ENCODE data around the gene FTCD.
"Not testable (repeated sequence)": the region's sequence is repeated elsewhere in the genome, so short reads cannot be mapped to it uniquely, and the experiment has no call there.

Gene FTCD

DNA sequence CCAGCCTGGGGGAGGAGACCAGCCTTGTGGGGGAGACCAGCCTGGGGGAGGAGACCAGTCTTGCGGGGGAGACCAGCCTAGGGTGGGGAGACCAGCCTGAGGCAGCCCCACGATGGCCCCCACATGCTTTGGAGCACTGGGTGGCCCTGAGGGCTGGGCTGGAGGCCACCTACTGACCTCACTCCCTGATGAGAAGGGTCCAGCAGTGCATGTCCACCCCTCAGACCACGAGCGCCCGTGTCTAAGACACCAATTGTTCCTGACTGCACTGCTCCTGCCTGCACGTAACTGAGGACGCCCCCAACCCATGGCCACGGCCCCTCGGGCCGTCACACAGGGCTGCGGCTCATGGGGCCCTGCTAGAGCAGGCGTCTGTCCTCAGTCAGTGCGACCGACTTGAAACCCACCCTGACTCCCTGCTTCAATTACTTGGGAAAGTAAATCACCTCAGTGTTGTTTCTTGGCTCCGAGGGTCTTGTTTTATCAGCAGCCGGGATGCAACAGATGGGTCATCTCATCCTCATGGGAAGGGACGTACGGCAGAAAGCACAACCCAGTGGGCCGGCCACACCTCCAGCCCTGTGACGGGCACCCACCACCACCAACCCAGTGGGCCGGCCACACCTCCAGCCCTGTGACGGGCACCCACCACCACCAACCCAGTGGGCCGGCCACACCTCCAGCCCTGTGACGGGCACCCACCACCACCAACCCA is 28.7 kb upstream of the FTCD start, which contains the start of gene SPATC1L:
TSS of gene SPATC1L (minus strand) at position 550 of the 715 bp plus-strand sequence. CDS start 1,643 bp downstream, outside the sequence.
- Histone ChIP-seq H4K91ac (ENCODE audit: low read depth, low read length) (peak within 1 kb of the TSS; percentile 88), H3K4me1 (ENCODE audit: control insufficient read depth in 1 of 2, insufficient read depth in 2 of 2, low read length in 2 of 2) (peaks cover 8 to 12% of the 10 kb centered on the region in 2 experiments), H2BK12ac (ENCODE audit: low read length) (no peak within 1 kb of the TSS), H3K4ac (ENCODE audit: low read depth, low read length) (peak within 1 kb of the TSS; percentile 39), H2BK5ac (ENCODE audit: low read depth, low read length, poor library complexity) (peak within 1 kb of the TSS; percentile 87), H3K14ac (ENCODE audit: low read length) (peak within 1 kb of the TSS; percentile 83), H3K9ac (ENCODE audit: low read length) (peak within 1 kb of the TSS; percentile 30), H4K8ac (ENCODE audit: low read depth, low read length) (peak within 1 kb of the TSS; percentile 90), H3K4me2 (ENCODE audit: low read length) (peak within 1 kb of the TSS; percentile 92), H3K27me3 (ENCODE audit: insufficient read depth, low read length) (no peaks in the 10 kb centered on the region), H3K18ac (ENCODE audit: low read length) (peak within 1 kb of the TSS; percentile 78), H3K79me2 (ENCODE audit: control insufficient read depth, insufficient read depth, low read length, poor library complexity) (peaks cover 6% of the 10 kb centered on the region), H4K12ac (ENCODE audit: low read depth, low read length) (peak within 1 kb of the TSS; percentile 57), H3K9me3 (ENCODE audit: insufficient read depth, low read depth, low read length) (peaks cover 2% of the 10 kb centered on the region), H3K23ac (ENCODE audit: low read length) (no peak within 1 kb of the TSS), H2AK5ac (ENCODE audit: low read length) (peak within 1 kb of the TSS; percentile 2), H3K79me1 (ENCODE audit: low read length) (peaks cover 9% of the 10 kb centered on the region), H3K36me3 (ENCODE audit: control insufficient read depth in 1 of 2, insufficient read depth in 2 of 2, low read length in 2 of 2) (peaks cover 2% of the 10 kb centered on the region in 2 experiments), H3K4me3 (ENCODE audit: low read depth, low read length) (peak within 1 kb of the TSS; percentile 74), H3K27ac (ENCODE audit: low read depth, low read length) (peak within 1 kb of the TSS; percentile 50), H2BK120ac (ENCODE audit: insufficient read depth, low read length, poor library complexity) (peak within 1 kb of the TSS; percentile 61), H2AFZ (ENCODE audit: insufficient read depth, low read length, poor library complexity) (peak within 1 kb of the TSS; percentile 72)
- no CpG with 5 or more reads among the region's 24 CpGs for WGBS (ENCODE audit: extremely low coverage, insufficient coverage, insufficient read length)
- no peak for DNase-seq

DNA sequence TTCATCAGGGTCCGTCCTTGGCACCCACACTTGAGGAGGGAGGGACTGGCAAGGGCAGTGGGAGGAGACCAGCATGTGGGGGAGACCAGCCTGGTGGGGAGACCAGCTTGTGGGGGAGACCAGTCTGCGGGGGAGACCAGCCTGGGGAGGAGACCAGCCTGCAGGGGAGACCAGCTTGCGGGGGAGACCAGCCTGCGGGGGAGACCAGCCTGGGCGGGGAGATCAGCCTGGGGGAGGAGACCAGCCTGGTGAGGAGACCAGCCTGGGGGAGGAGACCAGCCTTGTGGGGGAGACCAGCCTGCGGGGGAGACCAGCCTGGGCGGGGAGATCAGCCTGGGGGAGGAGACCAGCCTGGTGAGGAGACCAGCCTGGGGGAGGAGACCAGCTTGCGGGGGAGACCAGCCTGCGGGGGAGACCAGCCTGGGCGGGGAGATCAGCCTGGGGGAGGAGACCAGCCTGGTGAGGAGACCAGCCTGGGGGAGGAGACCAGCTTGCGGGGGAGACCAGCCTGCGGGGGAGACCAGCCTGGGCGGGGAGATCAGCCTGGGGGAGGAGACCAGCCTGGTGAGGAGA is 28.0 kb upstream of the FTCD start:
- not testable (repeated sequence) for H3K18ac ChIP-seq (ENCODE audit: low read length); H2BK120ac ChIP-seq (ENCODE audit: insufficient read depth, low read length, poor library complexity); H2AFZ ChIP-seq (ENCODE audit: insufficient read depth, low read length, poor library complexity); H3K36me3 ChIP-seq (ENCODE audit: control insufficient read depth in 1 of 2, insufficient read depth in 2 of 2, low read length in 2 of 2); H3K4me3 ChIP-seq (ENCODE audit: low read depth, low read length); DNase-seq; H4K8ac ChIP-seq (ENCODE audit: low read depth, low read length); H3K23ac ChIP-seq (ENCODE audit: low read length); H3K9ac ChIP-seq (ENCODE audit: low read length); H2BK5ac ChIP-seq (ENCODE audit: low read depth, low read length, poor library complexity); H4K12ac ChIP-seq (ENCODE audit: low read depth, low read length); H3K14ac ChIP-seq (ENCODE audit: low read length); H3K79me2 ChIP-seq (ENCODE audit: control insufficient read depth, insufficient read depth, low read length, poor library complexity); H3K79me1 ChIP-seq (ENCODE audit: low read length); H2BK12ac ChIP-seq (ENCODE audit: low read length); H3K9me3 ChIP-seq (ENCODE audit: insufficient read depth, low read depth, low read length); H3K4me1 ChIP-seq (ENCODE audit: control insufficient read depth in 1 of 2, insufficient read depth in 2 of 2, low read length in 2 of 2); H3K27ac ChIP-seq (ENCODE audit: low read depth, low read length); H2AK5ac ChIP-seq (ENCODE audit: low read length); H3K4ac ChIP-seq (ENCODE audit: low read depth, low read length); H3K27me3 ChIP-seq (ENCODE audit: insufficient read depth, low read length)
- Histone ChIP-seq H3K4me2 (ENCODE audit: low read length) (peak overlapping the region; percentile 79), H4K91ac (ENCODE audit: low read depth, low read length) (peak overlapping the region; percentile 4)
- WGBS (ENCODE audit: extremely low coverage, insufficient coverage, insufficient read length) = no CpG with 5 or more reads among the region's 13 CpGs

DNA sequence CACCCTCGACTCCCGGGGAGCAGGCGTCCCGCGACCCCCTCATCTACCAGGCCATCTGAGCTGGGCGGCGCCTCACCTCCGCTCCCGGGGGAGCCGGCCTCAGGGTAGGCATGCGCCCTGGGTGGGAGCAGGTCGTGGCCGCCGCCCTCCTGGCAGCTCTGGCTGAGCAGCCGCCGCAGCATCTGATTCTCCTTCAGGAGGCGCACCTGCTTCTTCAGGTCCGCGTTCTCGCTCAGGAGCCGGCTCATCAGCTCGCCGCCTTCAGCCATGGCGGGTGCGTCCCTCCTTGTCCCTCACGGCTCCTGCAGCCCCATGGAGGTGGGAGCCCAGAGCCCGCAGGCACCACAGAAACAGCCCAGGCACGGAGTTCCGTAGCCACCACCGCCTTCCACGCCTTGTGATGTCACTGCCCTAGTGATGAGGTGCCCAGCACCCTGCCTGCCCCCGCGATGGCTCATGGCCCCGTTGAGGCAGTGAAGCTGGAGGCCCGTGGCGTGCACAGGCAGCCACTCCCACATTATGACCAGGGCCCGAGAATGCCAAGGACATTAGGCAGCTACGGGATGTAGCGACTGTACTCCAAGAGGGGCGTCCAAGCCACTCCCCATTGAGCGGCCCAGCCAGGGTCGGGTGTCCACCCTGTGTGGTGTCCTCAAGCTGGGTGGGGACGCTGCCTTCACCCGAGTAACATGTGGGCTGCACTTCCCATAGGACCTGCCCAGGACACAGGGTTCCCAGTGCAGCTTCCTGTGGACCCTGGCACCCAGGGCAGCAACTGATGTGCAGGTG is 27.4 kb upstream of the FTCD start:
- no peak overlapping the region for H3K18ac ChIP-seq (ENCODE audit: low read length)
- no peak overlapping the region for H3K4me3 ChIP-seq (ENCODE audit: low read depth, low read length)
- H3K27me3 ChIP-seq (ENCODE audit: insufficient read depth, low read length) = no peaks in the 10 kb centered on the region
- no peak overlapping the region for H2AK5ac ChIP-seq (ENCODE audit: low read length)
- peak in 1 of 2 donors; percentile 1 for DNase-seq
- peaks cover 8% of the 10 kb centered on the region for H3K79me1 ChIP-seq (ENCODE audit: low read length)
- peaks cover under 1% of the 10 kb centered on the region in 2 experiments for H3K36me3 ChIP-seq (ENCODE audit: control insufficient read depth in 1 of 2, insufficient read depth in 2 of 2, low read length in 2 of 2)
- H4K12ac ChIP-seq (ENCODE audit: low read depth, low read length) = no peak overlapping the region
- no peak overlapping the region for H3K9ac ChIP-seq (ENCODE audit: low read length)
- no peak overlapping the region for H2AFZ ChIP-seq (ENCODE audit: insufficient read depth, low read length, poor library complexity)
- H3K4ac ChIP-seq (ENCODE audit: low read depth, low read length) = no peak overlapping the region
- no peak overlapping the region for H4K8ac ChIP-seq (ENCODE audit: low read depth, low read length)
- no peak overlapping the region for H2BK120ac ChIP-seq (ENCODE audit: insufficient read depth, low read length, poor library complexity)
- H2BK12ac ChIP-seq (ENCODE audit: low read length) = no peak overlapping the region
- peaks cover 2% of the 10 kb centered on the region for H3K9me3 ChIP-seq (ENCODE audit: insufficient read depth, low read depth, low read length)
- peaks cover 6 to 8% of the 10 kb centered on the region in 2 experiments for H3K4me1 ChIP-seq (ENCODE audit: control insufficient read depth in 1 of 2, insufficient read depth in 2 of 2, low read length in 2 of 2)
- no peak overlapping the region for H3K27ac ChIP-seq (ENCODE audit: low read depth, low read length)
- peak overlapping the region; percentile 4 for H4K91ac ChIP-seq (ENCODE audit: low read depth, low read length)
- H3K79me2 ChIP-seq (ENCODE audit: control insufficient read depth, insufficient read depth, low read length, poor library complexity) = peaks cover 6% of the 10 kb centered on the region
- no peak overlapping the region for H3K23ac ChIP-seq (ENCODE audit: low read length)
- H3K14ac ChIP-seq (ENCODE audit: low read length) = no peak overlapping the region
- no peak overlapping the region for H2BK5ac ChIP-seq (ENCODE audit: low read depth, low read length, poor library complexity)
- WGBS (ENCODE audit: extremely low coverage, insufficient coverage, insufficient read length) = no CpG with 5 or more reads among the region's 44 CpGs
- no peak overlapping the region for H3K4me2 ChIP-seq (ENCODE audit: low read length)

DNA sequence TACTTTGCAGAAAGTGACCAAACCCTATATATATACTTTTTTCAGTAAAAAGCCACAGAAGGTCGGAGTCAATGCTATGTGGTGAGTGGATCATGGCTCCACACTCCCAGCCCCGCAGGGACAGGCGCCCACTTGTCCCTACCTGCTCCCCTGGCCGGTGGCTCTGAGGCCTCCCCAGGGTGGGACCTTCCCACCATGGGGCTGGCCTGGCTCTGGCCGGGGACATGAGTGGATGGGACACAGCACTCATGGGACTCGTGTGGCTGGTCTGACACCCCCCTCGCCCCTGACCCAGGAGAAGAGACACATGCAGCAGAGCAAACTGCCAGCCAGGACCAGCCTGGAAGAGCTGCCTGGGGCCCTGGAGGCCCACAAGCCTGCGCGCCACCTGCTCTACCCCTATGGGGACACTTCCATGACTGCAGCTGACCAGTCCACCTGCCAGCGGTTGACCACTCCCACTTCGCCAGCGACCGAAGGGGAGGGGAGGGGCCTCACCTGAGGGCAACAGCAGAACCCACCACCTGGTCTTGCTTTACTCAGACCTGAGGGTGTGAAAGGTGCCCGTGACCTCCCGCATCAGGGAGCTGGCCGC is 26.7 kb upstream of the FTCD start:
- Histone ChIP-seq H3K27me3 (ENCODE audit: insufficient read depth, low read length) (no peaks in the 10 kb centered on the region), H4K91ac (ENCODE audit: low read depth, low read length) (no peak overlapping the region), H3K79me2 (ENCODE audit: control insufficient read depth, insufficient read depth, low read length, poor library complexity) (peaks cover 6% of the 10 kb centered on the region), H2BK5ac (ENCODE audit: low read depth, low read length, poor library complexity) (no peak overlapping the region), H3K4me2 (ENCODE audit: low read length) (no peak overlapping the region), H2AK5ac (ENCODE audit: low read length) (no peak overlapping the region), H3K79me1 (ENCODE audit: low read length) (peaks cover 8% of the 10 kb centered on the region), H4K8ac (ENCODE audit: low read depth, low read length) (no peak overlapping the region), H3K4me3 (ENCODE audit: low read depth, low read length) (no peak overlapping the region), H3K9me3 (ENCODE audit: insufficient read depth, low read depth, low read length) (peaks cover 2% of the 10 kb centered on the region), H3K14ac (ENCODE audit: low read length) (no peak overlapping the region), H3K4me1 (ENCODE audit: control insufficient read depth in 1 of 2, insufficient read depth in 2 of 2, low read length in 2 of 2) (peaks cover 6 to 7% of the 10 kb centered on the region in 2 experiments), H2BK12ac (ENCODE audit: low read length) (no peak overlapping the region), H3K9ac (ENCODE audit: low read length) (no peak overlapping the region), H3K18ac (ENCODE audit: low read length) (no peak overlapping the region), H2AFZ (ENCODE audit: insufficient read depth, low read length, poor library complexity) (no peak overlapping the region), H4K12ac (ENCODE audit: low read depth, low read length) (no peak overlapping the region), H3K27ac (ENCODE audit: low read depth, low read length) (no peak overlapping the region), H3K23ac (ENCODE audit: low read length) (no peak overlapping the region), H3K36me3 (ENCODE audit: control insufficient read depth in 1 of 2, insufficient read depth in 2 of 2, low read length in 2 of 2) (no peaks in the 10 kb centered on the region), H2BK120ac (ENCODE audit: insufficient read depth, low read length, poor library complexity) (no peak overlapping the region), H3K4ac (ENCODE audit: low read depth, low read length) (no peak overlapping the region)
- no CpG with 5 or more reads among the region's 16 CpGs for WGBS (ENCODE audit: extremely low coverage, insufficient coverage, insufficient read length)
- peak in 1 of 2 donors; percentile 3 for DNase-seq
